ENCODE measurements around the gene SPAG16. TPM values are rescaled to one million over a fixed set of nuclear protein-coding genes. Genes with fewer than 3 reads are reported as not detected.

SPAG16 gene
- total RNA-seq, 2 experiments from 2014 or later = 2.8 to 3.2 TPM

- DNase-seq (no peak), ATAC-seq (ENCODE audit: poor library complexity) (no peak)
- H3K27me3 ChIP-seq (ENCODE audit: control insufficient read depth in 1 of 2, insufficient read depth in 2 of 2, low read length in 2 of 2) = no peaks in the 10 kb centered on the region
- H3K36me3 Mint-ChIP-seq (ENCODE audit: low read depth) = no peaks in the 10 kb centered on the region
- no peaks in the 10 kb centered on the region for H3K27me3 Mint-ChIP-seq
- no peaks in the 10 kb centered on the region for H3K4me1 Mint-ChIP-seq (ENCODE audit: low read depth)
- H3K4me3 Mint-ChIP-seq = no peak overlapping the region
- no peaks in the 10 kb centered on the region for H3K9me3 ChIP-seq (ENCODE audit: control insufficient read depth in 1 of 2, insufficient read depth in 1 of 2, low read length in 2 of 2)
- no peaks in the 10 kb centered on the region for H3K36me3 ChIP-seq (ENCODE audit: insufficient read depth, low read length)
- H3K27ac ChIP-seq (ENCODE audit: low read depth in 1 of 2, low read length in 2 of 2) = no peak overlapping the region
- intact Hi-C loops (cut with DNase I, micrococcal nuclease) = loop anchor here in 1 of 2 experiments (10.0 kb wide), 1 partner anchor 530 kb away; no protein-coding TSS in a partner anchor
- no peak for TF ChIP-seq CTCF (IDR thresholded peaks at IDR 0.05)
- H3K27ac Mint-ChIP-seq = no peak overlapping the region
- no peaks in the 10 kb centered on the region for H3K4me1 ChIP-seq (ENCODE audit: insufficient read depth, low read length)
- no peak overlapping the region for H3K4me3 ChIP-seq (ENCODE audit: low read length)
- peaks cover 3% of the 10 kb centered on the region for H3K9me3 Mint-ChIP-seq
- ChIA-PET CTCF (no interaction called here), POLR2A (no interaction called here)
Measured at GRCh38 chr2:214244847-214245246, 960.6 kb downstream of the SPAG16 start.

GRCh38 chr2:214246417-214246816, 962.2 kb downstream of the SPAG16 start:
- Mint-ChIP-seq H3K27ac (no peak overlapping the region), H3K9me3 (peaks cover 4% of the 10 kb centered on the region)
- DNase-seq = no peak

GRCh38 chr2:214247531-214247930, 963.3 kb downstream of the SPAG16 start:
- no peaks in the 10 kb centered on the region for H3K4me1 Mint-ChIP-seq (ENCODE audit: low read depth)
- H3K27ac ChIP-seq (ENCODE audit: low read depth in 1 of 2, low read length in 2 of 2) = no peak overlapping the region
- ATAC-seq (ENCODE audit: poor library complexity) (no peak), DNase-seq (no peak)
- no peak for TF ChIP-seq CTCF (IDR thresholded peaks at IDR 0.05)
- intact Hi-C loops (cut with DNase I, micrococcal nuclease) = loop anchor here in 1 of 2 experiments (10.0 kb wide), 1 partner anchor 527 kb away; no protein-coding TSS in a partner anchor
- CTCF ChIA-PET = no interaction called here
- H3K4me3 ChIP-seq (ENCODE audit: low read length) = no peak overlapping the region
- H3K27ac Mint-ChIP-seq = no peak overlapping the region
- no peak overlapping the region for H3K4me3 Mint-ChIP-seq
- no peaks in the 10 kb centered on the region for H3K4me1 ChIP-seq (ENCODE audit: insufficient read depth, low read length)
- POLR2A ChIA-PET = no interaction called here
- H3K36me3 ChIP-seq (ENCODE audit: insufficient read depth, low read length) = no peaks in the 10 kb centered on the region
- no peaks in the 10 kb centered on the region for H3K27me3 ChIP-seq (ENCODE audit: control insufficient read depth in 1 of 2, insufficient read depth in 2 of 2, low read length in 2 of 2)
- H3K9me3 Mint-ChIP-seq = peaks cover 4% of the 10 kb centered on the region
- H3K27me3 Mint-ChIP-seq = no peaks in the 10 kb centered on the region
- no peaks in the 10 kb centered on the region for H3K36me3 Mint-ChIP-seq (ENCODE audit: low read depth)
- H3K9me3 ChIP-seq (ENCODE audit: control insufficient read depth in 1 of 2, insufficient read depth in 1 of 2, low read length in 2 of 2) = no peaks in the 10 kb centered on the region

More at GRCh38 chr2:214246417-214246816, 962.2 kb downstream of the SPAG16 start:
- no peaks in the 10 kb centered on the region for H3K27me3 ChIP-seq (ENCODE audit: control insufficient read depth in 1 of 2, insufficient read depth in 2 of 2, low read length in 2 of 2)
- H3K36me3 ChIP-seq (ENCODE audit: insufficient read depth, low read length) = no peaks in the 10 kb centered on the region
- no peak overlapping the region for H3K4me3 ChIP-seq (ENCODE audit: low read length)
- intact Hi-C loops (cut with DNase I, micrococcal nuclease) = loop anchor here in 1 of 2 experiments (10.0 kb wide), 1 partner anchor 528 kb away; no protein-coding TSS in a partner anchor
- POLR2A ChIA-PET = no interaction called here
- CTCF ChIA-PET = no interaction called here
- no peak overlapping the region for H3K27ac ChIP-seq (ENCODE audit: low read depth in 1 of 2, low read length in 2 of 2)
- H3K4me3 Mint-ChIP-seq = no peak overlapping the region
- H3K27me3 Mint-ChIP-seq = no peaks in the 10 kb centered on the region
- H3K9me3 ChIP-seq (ENCODE audit: control insufficient read depth in 1 of 2, insufficient read depth in 1 of 2, low read length in 2 of 2) = no peaks in the 10 kb centered on the region
- H3K4me1 Mint-ChIP-seq (ENCODE audit: low read depth) = no peaks in the 10 kb centered on the region
- H3K36me3 Mint-ChIP-seq (ENCODE audit: low read depth) = no peaks in the 10 kb centered on the region
- ATAC-seq (ENCODE audit: poor library complexity) = no peak
- no peaks in the 10 kb centered on the region for H3K4me1 ChIP-seq (ENCODE audit: insufficient read depth, low read length)
- no peak for TF ChIP-seq CTCF (IDR thresholded peaks at IDR 0.05)
